Prostate gland (tissue), 2 donors: Measurements from ENCODE around the gene MTSS2. TPM values are rescaled to one million over a fixed set of nuclear protein-coding genes. Genes with fewer than 3 reads are reported as not detected.

Experiments used
- DNase-seq: peaks from one replicate; pipeline ENCODE4 v3.0.0-alpha.2; 2019; ENCODE audit warnings: low spot score
- H3K27ac ChIP-seq, 2 donors: fragments of 200-600 bp; sonication (generic); 2 replicates each; pipeline ENCODE4 v1.5.1; 2017 to 2019
- H3K27me3 ChIP-seq: fragments of 200-600 bp; sonication (generic); replicated peaks from 2 replicates; pipeline ENCODE4 v1.5.1; 2019; ENCODE audit not compliant: insufficient read depth
- H3K36me3 ChIP-seq, 2 donors: fragments of 200-600 bp; sonication (generic); 1 replicate in 1 of 2; 2 replicates in 1 of 2; pipeline versions ENCODE4 v1.5.1 to v1.8.1; 2017 to 2019
- H3K4me1 ChIP-seq: fragments of 200-600 bp; sonication (generic); replicated peaks from 2 replicates; pipeline ENCODE4 v1.5.1; 2019
- H3K4me3 ChIP-seq, 2 donors: fragments of 200-600 bp; sonication (generic); 2 replicates each; pipeline ENCODE4 v1.5.1; 2017 to 2019
- H3K9me3 ChIP-seq: fragments of 200-600 bp; sonication (generic); 2 replicates; pipeline ENCODE4 v1.5.1; 2017
- POLR2A ChIP-seq: fragments of 450-650 bp; IDR thresholded peaks from one replicate; pipeline ENCODE4 v1.6.1; 2016; ENCODE audit warnings: antibody characterized with exemption, mild to moderate bottlenecking
- POLR2AphosphoS5 ChIP-seq: sonication (generic); formaldehyde crosslinking; IDR thresholded peaks from one replicate; pipeline ENCODE4 v1.6.1; 2017; ENCODE audit warnings: antibody characterized with exemption
- WGBS: methylation state at CpG from one replicate; pipeline ENCODE4 v1.1.5; 2018; 5-methylcytosine and 5-hydroxymethylcytosine counted together
- intact Hi-C: fragments of 100-400 bp; cut with DNase I; formaldehyde crosslinking; loops from one replicate; pipeline ENCODE4 v1.14.2; 2022
- total RNA-seq, 2 donors: library from RNA; depleted of rRNA; stranded (reverse); fragments of >200 nt; gene quantifications; one replicate each; pipeline ENCODE4 v1.1.0, GENCODE V29; 2016
- TF ChIP-seq, protein P1 (sequence below), 4 experiments: fragments of 200-600 bp in 2 of 4; fragments of 450-650 bp in 2 of 4; sonication (generic) in 2 of 4; IDR thresholded peaks; 1 replicate in 3 of 4; 2 replicates in 1 of 4; pipeline ENCODE4 v1.5.1; 2016 to 2019; ENCODE audit warnings: antibody characterized with exemption in 4 of 4, mild to moderate bottlenecking in 2 of 4, moderate library complexity in 2 of 4

MTSS2 gene
- total RNA-seq, 2 donors from 2014 or later = 42.4 to 92.4 TPM

DNA sequence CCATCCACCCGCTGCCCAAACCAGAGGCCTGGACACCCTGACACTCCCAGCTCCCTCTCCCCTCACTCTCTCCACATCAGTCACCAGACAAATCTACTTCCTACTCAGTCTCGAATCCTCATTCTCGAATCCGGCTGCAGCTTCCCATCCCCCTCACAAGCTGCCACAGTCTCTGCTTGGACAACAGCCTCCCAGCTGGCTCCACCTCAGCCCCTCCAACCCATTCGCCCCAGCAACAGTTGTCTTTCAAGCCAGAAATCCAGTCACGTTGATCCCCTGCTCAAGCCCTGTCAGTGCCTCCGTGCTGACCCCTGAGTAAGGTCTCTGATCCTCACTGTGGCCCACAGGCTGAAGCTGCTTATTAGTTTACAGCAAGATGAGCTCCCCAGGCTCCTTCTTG lies 44.2 kb upstream of the MTSS2 start:
- Histone ChIP-seq H3K27ac (no peak overlapping the region), H3K4me1 (peaks cover 13% of the 10 kb centered on the region), H3K9me3 (no peaks in the 10 kb centered on the region), H3K4me3 (no peak overlapping the region), H3K36me3 (no peaks in the 10 kb centered on the region), H3K27me3 (no peaks in the 10 kb centered on the region)
- intact Hi-C loops = no loop called here
- no peak for TF ChIP-seq POLR2AphosphoS5
- TF ChIP-seq, protein P1, sequence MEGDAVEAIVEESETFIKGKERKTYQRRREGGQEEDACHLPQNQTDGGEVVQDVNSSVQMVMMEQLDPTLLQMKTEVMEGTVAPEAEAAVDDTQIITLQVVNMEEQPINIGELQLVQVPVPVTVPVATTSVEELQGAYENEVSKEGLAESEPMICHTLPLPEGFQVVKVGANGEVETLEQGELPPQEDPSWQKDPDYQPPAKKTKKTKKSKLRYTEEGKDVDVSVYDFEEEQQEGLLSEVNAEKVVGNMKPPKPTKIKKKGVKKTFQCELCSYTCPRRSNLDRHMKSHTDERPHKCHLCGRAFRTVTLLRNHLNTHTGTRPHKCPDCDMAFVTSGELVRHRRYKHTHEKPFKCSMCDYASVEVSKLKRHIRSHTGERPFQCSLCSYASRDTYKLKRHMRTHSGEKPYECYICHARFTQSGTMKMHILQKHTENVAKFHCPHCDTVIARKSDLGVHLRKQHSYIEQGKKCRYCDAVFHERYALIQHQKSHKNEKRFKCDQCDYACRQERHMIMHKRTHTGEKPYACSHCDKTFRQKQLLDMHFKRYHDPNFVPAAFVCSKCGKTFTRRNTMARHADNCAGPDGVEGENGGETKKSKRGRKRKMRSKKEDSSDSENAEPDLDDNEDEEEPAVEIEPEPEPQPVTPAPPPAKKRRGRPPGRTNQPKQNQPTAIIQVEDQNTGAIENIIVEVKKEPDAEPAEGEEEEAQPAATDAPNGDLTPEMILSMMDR (IDR thresholded peaks at IDR 0.05) = no peak
- no peak for TF ChIP-seq POLR2A
- WGBS = 85% methylated on average over 7 of the region's 7 CpGs
- DNase-seq = no peak

DNA sequence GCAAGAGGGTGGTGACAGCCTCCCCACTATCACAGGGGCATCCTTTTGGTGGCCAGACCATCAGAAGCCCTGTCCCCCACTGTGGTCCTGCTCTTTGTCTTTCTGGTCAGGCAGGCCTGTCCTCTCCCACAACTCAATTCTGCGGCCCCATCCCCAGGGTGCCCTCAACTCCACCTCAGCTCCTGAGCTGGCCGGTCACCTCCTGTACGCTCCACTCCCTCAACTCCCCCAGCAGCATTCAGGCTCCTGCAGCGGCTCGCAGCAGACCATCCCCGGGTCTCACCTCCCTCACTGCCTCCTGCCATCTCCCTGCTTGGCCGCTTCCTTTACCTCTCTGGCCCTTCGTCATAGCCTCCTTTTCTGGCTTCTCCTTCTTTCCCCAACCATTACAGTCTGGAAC lies 43.4 kb upstream of the MTSS2 start:
- DNase-seq = no peak
- Histone ChIP-seq H3K4me1 (peaks cover 13% of the 10 kb centered on the region), H3K36me3 (no peaks in the 10 kb centered on the region), H3K27ac (no peak overlapping the region), H3K4me3 (no peak overlapping the region), H3K27me3 (no peaks in the 10 kb centered on the region), H3K9me3 (no peaks in the 10 kb centered on the region)
- WGBS = 99% methylated on average over 8 of the region's 8 CpGs
- intact Hi-C loops = no loop called here
- TF ChIP-seq POLR2A (no peak), POLR2AphosphoS5 (no peak)
- TF ChIP-seq, protein P1 (IDR thresholded peaks at IDR 0.05) = no peak

DNA sequence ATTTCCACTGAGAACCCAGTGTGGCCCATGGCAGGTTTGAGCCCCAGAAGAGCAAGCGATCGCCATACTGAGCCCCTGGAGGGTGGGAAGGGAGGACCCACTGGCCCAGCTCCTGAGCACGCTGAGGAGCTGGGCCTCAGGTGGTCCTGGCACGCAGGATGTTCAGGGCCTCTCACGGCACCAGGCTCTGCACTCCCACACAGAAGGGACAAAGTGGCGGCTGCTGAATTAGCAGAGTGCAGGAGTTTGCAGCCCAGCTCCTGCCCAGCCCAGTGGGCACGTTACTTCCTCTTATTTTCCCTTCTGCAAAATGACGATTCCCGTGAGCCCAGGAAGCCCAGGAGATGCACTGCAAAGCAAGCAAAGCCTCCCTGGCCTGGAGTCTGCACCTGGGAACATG lies 42.3 kb upstream of the MTSS2 start:
- Histone ChIP-seq H3K27me3 (no peaks in the 10 kb centered on the region), H3K36me3 (no peaks in the 10 kb centered on the region), H3K9me3 (no peaks in the 10 kb centered on the region), H3K4me1 (peaks cover 13% of the 10 kb centered on the region), H3K4me3 (no peak overlapping the region), H3K27ac (no peak overlapping the region)
- intact Hi-C loops = no loop called here
- DNase-seq = no peak
- 88% methylated on average over 8 of the region's 9 CpGs for WGBS
- TF ChIP-seq POLR2AphosphoS5 (no peak), POLR2A (no peak)
- TF ChIP-seq, protein P1 (IDR thresholded peaks at IDR 0.05) = no peak

- Histone ChIP-seq H3K9me3 (no peaks in the 10 kb centered on the region), H3K4me3 (no peak overlapping the region), H3K36me3 (no peaks in the 10 kb centered on the region), H3K27ac (peak overlapping the region; percentile 67 to 78), H3K27me3 (no peaks in the 10 kb centered on the region), H3K4me1 (peaks cover 13% of the 10 kb centered on the region)
- no peak for DNase-seq
- TF ChIP-seq, protein P1 (IDR thresholded peaks at IDR 0.05) = no peak
- TF ChIP-seq POLR2AphosphoS5 (no peak), POLR2A (no peak)
- intact Hi-C loops = no loop called here
- 59% methylated on average over 9 of the region's 9 CpGs for WGBS
Observed at GRCh38 chr16:70726892-70727361, 41.1 kb upstream of the MTSS2 start.
